ENCODE measurements around the gene KCNH6.

DNA sequence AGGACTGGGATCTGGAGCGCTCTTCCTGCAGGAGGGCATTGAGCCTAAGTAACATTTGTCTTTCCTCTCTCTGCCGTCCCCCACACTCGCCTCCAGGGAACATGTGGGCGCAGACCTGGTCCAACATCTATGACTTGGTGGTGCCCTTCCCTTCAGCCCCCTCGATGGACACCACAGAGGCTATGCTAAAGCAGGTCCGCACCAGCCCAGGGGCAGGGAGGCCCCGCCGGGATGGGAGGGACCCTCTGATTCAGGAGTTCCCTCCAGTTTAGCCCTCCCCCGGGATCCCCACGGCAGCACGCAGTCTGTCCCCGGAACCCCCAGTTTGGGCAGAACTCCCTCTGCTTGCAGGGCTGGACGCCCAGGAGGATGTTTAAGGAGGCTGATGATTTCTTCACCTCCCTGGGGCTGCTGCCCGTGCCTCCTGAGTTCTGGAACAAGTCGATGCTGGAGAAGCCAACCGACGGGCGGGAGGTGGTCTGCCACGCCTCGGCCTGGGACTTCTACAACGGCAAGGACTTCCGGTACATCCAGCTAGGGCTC is 32.2 kb upstream of the KCNH6 start:
- no peak for TF ChIP-seq CTCF (conservative IDR thresholded peaks at IDR 0.05; ENCODE audit: low read depth, low read length)
- no peak for TF ChIP-seq EZH2 (IDR thresholded peaks at IDR 0.05; ENCODE audit: borderline replicate concordance, low read depth, low read length, poor library complexity, severe bottlenecking)

Measured in A673 (cell line).